ENCODE measurements around the gene IL19.
"Not testable (repeated sequence)": the region's sequence is repeated elsewhere in the genome, so short reads cannot be mapped to it uniquely, and the experiment has no call there.

The IL19 gene

GRCh38 chr1:206776229-206776628 is 5.7 kb downstream of the IL19 start:
- no peak for DNase-seq (ENCODE audit: low spot score)

DNA sequence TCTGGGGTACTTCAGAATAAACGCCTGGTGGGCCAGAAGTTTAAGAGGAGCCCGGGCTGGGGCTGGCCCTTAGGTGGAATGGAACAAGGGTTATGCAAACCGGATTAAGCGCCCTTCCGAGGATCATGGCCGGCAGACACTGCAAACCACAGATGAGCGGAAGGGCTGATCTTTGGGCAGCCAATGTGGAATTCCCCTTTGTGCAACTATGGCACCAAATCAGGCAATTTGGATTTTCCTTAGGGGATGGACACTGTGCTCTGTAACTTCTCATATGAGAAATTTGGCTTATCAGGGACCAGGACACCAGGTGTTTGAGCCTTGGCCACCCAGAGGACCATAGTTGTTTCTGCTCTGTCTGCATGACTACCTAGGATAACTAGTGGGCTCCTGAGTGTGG is 7.5 kb downstream of the IL19 start:
- no peak for DNase-seq (ENCODE audit: low spot score)

DNA sequence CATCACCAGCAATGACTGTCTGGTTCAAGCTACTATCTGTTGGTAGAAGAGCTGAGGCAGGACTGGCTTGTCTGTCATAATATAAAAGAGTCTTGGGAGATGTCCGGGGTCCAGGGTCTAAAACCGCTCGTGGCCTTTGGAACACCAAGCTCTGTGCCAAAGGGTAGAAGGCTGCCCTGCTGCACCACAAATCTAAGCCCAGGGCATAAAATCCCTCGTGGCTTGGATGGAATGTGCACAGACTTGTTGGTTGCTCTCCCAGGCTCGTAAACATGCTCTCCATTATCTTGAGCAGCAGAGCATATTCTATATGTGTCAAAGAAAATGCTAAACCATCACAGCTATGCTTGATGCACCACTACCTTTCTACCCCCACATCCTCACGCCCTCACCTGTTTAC is 8.3 kb downstream of the IL19 start:
- DNase-seq (ENCODE audit: low spot score) = not testable (repeated sequence)

GRCh38 chr1:206779638-206780037 is 9.1 kb downstream of the IL19 start:
- no peak for DNase-seq (ENCODE audit: low spot score)

DNA sequence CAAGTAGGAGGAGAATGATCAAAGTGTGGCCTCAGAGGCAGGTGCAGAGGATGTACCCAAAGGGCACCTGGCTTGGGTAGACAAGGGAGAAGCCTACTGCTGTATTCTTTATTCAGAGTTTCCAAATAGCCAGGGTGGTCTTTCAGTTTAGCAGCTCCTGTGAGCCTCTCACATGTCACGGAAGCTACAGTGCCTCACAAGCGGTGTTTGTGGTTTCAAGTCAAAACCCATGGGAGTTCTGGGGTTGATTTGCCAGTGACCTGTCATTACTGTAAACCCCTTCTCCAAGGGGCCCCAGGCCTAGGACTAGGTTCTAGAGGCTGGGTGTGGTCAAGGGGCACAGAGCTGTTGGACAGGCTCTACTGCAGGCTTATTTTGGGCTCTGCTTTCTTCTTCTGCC is 11.9 kb downstream of the IL19 start:
- DNase-seq (ENCODE audit: low spot score) = no peak

GRCh38 chr1:206783506-206783905 is 12.9 kb downstream of the IL19 start:
- no peak for DNase-seq (ENCODE audit: low spot score)

DNA sequence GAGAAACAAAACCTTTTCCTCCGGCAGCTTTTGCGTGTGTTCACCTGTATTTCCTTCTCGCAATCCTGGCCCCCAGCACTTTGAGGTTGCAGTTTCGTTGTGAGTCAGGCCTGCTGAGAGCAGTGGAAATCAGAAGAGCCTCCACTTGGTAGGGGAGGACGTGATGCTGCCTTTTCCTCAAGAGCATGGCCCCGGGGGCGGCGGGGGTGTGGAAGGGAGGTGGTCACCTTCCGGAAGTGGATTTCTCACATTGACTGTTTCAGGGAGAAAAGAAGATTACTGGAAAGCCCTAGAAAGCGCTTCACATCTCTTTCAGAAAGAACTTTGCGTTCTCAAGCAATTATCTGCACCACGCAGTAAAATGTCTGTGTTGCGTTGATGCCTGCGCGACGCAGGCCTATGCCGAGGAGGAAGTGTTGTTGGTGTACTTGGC is 13.9 kb downstream of the IL19 start:
- DNase-seq (ENCODE audit: low spot score) = no peak

- no peak for DNase-seq (ENCODE audit: low spot score)
These were observed 14.7 kb downstream of the IL19 start for GRCh38 chr1:206785182-206785765.

DNA sequence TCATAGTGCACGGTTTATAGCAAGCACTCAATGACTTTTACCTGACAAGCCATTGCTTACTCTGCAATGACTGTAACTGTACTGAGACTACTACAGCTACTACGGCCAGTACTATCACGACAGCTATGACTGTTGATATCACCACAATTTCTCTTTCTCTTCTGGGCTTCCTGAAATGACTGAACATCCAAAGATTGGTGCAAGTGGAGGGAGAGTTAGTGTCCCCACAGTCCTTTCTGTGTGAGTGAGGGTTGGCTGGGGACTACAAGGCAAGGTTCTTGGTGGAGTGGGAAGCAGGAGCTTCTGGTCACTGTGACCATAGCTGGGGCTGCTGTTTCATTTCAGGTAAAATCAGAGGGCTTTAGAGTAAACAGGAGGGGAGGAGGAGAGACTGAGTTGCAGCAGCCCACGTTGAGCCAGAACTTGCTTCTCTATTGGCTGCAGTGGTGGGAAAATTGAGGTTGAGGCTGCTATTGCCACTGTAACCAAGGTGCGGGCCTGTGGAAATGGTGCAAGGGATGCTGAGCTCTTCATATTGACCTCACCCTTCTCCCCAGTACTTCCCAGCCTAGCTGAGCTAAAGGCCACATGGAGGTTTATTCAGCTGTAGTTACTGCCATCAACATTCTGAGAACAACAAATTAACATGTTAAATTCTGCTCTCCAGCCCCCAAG is 15.8 kb downstream of the IL19 start:
- no peak for DNase-seq (ENCODE audit: low spot score)

GRCh38 chr1:206787891-206788290 is 17.3 kb downstream of the IL19 start:
- no peak for DNase-seq (ENCODE audit: low spot score)

GRCh38 chr1:206788487-206789050 is 18.0 kb downstream of the IL19 start:
- DNase-seq (ENCODE audit: low spot score) = no peak

- DNase-seq (ENCODE audit: low spot score) = no peak
These were observed 20.1 kb downstream of the IL19 start for GRCh38 chr1:206790502-206791250.

GRCh38 chr1:206792939-206793607 is 22.5 kb downstream of the IL19 start:
- DNase-seq (ENCODE audit: low spot score) = no peak

DNA sequence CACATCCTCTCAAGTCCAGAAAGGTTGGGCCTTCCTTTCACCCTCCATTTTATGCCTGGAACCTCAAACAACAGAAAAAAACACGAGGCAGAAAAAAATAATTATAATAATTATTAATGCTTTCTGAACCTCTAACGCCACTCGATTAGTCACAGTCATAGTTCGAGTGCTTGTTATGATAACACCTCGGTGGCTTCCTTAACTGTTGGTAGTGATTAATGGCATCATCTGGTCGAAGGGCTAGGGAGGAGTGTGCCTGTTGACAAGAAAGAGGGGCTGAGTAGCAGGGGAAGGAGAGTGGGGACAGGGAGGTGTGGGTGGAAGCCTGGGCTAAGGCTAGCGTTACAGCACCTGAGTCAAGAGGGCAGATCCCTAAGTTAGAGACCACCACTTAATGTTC is 23.0 kb downstream of the IL19 start:
- DNase-seq (ENCODE audit: low spot score) = no peak

GRCh38 chr1:206794294-206794908 is 23.8 kb downstream of the IL19 start:
- DNase-seq (ENCODE audit: low spot score) = no peak

DNA sequence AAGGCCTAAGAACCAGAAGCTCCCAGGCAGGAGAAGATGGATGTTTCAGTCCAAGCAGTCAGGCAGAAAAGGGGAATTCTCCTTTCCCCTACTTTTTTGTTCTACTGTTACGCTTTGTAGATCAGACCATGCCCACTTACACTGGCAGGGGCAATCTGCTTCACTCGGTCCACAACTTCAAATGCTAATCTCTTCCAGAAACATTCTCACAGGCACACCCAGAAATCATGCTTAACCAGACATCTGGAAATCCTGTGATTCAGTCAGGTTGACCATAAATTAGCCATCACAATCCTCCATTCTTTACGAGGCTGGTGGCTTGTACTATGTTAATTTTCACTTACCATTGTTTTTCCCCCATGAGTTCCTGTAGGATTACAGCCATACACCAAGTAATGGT is 25.5 kb downstream of the IL19 start:
- no peak for DNase-seq (ENCODE audit: low spot score)

DNA sequence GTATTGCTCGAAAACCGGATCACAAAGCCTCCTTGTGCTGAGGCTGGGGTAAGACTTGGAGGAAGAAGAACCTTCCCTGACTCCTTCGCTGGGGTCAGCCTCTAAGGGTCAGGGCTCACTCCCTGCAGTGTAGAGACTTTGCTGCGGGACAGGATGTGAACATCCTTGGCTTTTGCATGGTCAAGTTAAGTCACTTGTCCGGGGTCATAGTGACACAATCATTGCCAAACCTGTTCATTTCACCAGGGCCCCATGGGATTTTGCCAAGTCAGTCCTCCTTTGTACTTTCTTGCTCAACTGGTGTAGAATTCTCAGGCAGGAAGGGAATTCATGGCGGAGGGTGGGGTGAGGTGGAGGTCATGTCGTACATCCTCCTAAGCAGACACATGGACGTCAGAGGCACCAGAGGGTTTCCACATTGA is 26.4 kb downstream of the IL19 start:
- no peak for DNase-seq (ENCODE audit: low spot score)

GRCh38 chr1:206797534-206798383 is 27.2 kb downstream of the IL19 start:
- DNase-seq (ENCODE audit: low spot score) = no peak

- no peak for DNase-seq (ENCODE audit: low spot score)
These were observed 27.9 kb downstream of the IL19 start for GRCh38 chr1:206798384-206798996.

- no peak for DNase-seq (ENCODE audit: low spot score)
These were observed 28.7 kb downstream of the IL19 start for GRCh38 chr1:206799311-206799710.

- no peak for DNase-seq (ENCODE audit: low spot score)
These were observed 29.8 kb downstream of the IL19 start for GRCh38 chr1:206800411-206800810.

Measured in pons (tissue), 1 donor.